GM21737 (cell line): ENCODE data around the gene HOXD10.

ENCODE experiments used
- ATAC-seq: cut with Tn5 transposase; IDR thresholded peaks from one replicate; pipeline ENCODE4 v1.9.1; 2021; ENCODE audit warnings: mild to moderate bottlenecking, moderate library complexity; ENCODE audit not compliant: unreplicated experiment

HOXD10 gene

GRCh38 chr2:176115883-176116813 lies at the start of gene HOXD10:
Gene HOXD10, plus strand, starts transcription at chr2:176116778. Its CDS starts 56 bp downstream, at chr2:176116834.
- ATAC-seq = no peak

DNA sequence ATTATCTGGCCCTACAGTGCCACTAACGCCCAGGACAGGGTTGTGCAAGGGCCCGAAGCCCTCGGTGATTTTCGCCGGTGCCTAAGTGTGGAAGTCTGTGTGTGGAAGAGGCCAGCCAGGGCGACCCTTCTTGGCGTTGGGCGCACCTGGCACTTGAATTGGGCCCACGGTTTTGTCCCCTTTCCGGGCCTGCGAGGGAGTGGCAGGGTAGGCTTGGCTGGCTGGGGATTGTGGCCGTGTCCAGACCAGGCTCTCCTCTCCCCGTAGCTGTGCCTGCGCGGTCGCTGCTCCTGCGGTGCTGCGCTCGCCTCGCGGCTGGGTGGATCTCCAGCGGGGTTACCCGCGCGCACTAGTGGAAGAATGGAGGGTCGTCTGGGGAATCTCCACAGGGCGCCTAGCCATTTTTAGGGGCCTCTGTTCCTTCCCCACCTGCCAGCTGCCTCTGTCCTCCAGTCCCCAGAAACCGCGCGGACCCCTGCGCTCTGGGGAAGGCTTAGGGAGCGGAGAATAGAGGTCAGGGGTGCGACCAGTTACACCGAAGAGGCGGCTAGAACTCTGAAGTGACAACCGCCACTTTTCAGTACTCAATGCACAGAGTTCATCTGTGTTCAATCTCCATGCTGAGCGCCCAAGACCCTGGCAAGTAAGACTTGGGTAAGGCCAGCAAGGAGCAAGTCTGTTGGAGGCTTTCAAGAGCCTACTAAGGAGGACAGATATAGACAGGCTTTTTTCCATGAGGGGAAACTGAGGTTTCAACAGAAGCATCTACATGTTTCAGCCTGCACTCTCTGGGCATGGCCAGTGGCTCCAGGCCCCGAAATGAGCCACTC lies 48.8 kb upstream of the HOXD10 start:
- ATAC-seq = no peak

DNA sequence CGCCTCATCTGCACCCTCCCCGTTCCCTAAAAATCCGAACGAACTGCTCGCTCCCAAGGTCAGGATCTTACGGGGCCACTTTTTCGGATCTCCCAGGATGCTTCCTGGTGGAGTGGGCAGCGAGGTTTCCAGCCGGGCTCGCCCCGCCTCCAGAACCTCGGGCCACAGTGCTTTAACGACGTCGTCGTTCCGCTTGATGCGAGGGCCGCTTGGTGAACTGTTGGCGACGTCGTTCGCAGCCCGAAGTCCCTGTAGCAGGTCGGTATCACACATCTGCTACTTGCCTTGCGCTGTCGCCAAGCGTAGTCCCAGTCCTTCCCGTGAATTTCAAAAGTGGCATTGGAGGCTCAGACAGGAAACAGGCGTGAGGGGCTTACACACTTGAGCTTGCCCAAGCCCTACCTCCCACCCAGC lies 48.2 kb upstream of the HOXD10 start:
- no peak for ATAC-seq

DNA sequence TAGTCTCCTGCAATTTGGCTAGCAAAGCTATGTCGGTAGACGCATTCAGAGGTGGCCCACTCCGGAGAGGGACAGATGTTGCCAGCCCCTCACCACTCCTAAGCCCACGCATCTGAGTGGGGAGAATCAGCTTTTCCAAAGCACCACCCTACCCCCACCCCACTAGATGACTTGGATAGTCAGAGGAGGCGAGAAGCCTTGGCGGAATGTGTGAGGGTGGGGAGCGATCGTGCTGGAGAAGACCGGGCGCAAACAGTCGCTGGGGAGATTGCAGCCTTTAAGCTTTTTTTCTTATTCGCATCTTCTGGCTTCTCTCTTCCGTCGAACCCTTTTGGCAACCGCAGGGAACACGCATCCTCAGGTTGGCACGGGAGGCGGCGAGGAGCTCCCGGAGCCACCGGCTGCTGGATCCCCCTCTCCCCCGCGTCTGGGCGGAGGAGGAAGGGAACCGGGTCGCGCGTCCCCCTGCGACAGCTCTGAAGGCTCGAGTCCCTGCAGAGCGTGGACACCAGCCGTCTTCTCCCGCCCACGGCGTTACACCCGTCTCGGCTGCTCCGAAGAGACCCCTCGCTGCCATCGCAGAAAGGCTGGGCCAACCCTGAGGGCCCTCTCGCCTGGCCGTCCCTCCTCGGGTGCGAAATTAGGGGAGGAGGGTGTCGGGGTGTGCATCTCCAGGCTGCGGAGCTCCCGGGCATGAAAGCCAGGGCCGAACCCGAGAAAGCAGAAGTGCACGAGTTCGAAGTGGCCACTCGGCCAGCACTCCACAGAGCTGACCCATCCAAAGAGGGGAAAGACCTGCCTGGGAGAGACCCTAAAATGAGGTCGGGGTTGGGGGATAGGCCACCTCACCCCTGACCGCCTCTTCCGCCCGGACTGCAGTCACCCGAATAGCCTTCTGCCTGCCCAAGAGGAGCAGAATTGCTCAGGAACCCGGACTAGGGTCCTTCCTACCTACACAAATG lies 45.0 kb upstream of the HOXD10 start:
- no peak for ATAC-seq

GRCh38 chr2:176072292-176072669 lies 44.3 kb upstream of the HOXD10 start:
- no peak for ATAC-seq

DNA sequence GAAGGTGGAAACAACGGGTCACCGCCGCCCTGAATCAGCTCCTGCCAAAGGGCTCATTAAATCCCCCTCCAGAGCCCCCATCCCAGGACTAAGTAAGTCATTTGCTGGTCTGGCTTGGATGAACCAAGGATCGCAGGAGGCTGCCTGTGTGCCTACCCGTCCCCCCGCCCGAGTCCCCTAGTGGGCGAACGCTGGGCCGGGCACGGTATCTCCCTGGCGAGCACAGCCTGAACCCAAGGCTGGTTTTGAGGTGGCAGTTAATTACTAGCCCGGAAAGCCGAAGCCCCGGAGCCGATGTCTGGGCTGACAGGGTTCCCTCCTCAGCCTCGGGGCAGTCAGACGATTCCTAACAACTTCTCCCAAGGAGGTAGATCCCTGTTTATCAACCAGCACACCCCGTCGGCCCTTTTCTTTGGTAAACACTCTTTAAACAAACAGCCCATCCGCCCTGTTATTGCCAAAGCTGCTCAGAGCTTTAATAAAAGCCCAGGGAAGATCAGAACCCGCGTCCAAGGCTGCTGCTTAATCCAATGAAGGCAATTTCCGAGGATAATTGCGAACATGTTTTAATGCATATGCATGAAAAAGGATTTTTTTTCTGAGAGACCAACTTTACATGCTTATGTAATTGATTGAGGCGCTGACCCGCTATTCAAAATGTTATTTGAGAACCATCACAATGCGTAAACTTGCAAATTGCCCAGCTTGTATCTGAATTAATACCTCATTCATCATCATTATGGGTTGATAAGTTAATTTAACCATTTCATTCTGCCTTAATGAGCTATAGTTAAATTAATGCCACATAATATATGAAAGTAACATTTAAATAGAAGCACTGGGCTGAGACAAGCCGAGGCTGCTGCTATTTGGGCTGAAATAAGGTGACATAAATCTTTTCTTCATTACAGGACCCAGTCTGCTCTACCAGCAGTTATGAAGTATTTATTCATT lies 43.4 kb upstream of the HOXD10 start:
- ATAC-seq = no peak

GRCh38 chr2:176074919-176075425 lies 41.6 kb upstream of the HOXD10 start:
- ATAC-seq = no peak

GRCh38 chr2:176075481-176075880 lies 41.1 kb upstream of the HOXD10 start:
- no peak for ATAC-seq

- no peak for ATAC-seq
These were observed 40.5 kb upstream of the HOXD10 start for GRCh38 chr2:176076063-176076462.

- no peak for ATAC-seq
These were observed 39.8 kb upstream of the HOXD10 start for GRCh38 chr2:176076796-176077195.

GRCh38 chr2:176078541-176079284 lies 37.9 kb upstream of the HOXD10 start:
- ATAC-seq = no peak

- ATAC-seq = no peak
These were observed 37.2 kb upstream of the HOXD10 start for GRCh38 chr2:176079285-176079830.

DNA sequence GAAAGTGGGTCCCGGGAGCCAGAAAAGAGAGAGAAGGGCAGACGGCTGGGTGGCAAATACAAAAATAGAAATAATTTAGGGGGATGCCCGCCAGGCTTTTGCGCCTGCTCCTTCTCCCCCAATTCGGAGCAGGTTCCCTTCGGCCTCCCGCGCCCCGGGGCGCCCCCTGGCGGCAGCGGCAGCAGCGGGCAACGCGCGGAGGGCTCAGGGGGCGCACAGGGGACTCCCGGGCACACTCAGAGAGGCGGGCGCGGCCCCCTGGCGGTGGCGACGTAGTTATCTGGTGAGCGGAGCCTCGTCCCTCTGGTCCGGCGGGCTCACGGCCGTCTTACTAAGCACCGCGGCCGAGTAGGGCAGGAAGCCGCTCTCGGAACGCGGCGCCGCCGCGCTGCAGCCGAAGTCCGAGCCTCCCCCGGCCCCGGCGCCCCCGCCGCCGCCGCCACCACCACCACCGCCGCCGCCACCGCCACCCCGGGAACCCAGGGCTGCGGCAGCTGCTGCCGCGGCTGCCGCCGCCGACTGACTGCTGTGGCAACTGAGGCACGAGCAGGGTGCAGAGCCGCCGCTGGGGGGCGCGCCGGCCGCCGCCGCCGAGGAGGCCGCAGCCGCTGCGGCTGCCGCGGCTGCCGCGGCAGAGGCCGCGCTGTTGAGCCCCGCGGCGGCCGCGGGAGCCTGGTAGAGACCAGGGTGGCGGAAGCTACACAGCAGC lies 36.6 kb upstream of the HOXD10 start:
- no peak for ATAC-seq

DNA sequence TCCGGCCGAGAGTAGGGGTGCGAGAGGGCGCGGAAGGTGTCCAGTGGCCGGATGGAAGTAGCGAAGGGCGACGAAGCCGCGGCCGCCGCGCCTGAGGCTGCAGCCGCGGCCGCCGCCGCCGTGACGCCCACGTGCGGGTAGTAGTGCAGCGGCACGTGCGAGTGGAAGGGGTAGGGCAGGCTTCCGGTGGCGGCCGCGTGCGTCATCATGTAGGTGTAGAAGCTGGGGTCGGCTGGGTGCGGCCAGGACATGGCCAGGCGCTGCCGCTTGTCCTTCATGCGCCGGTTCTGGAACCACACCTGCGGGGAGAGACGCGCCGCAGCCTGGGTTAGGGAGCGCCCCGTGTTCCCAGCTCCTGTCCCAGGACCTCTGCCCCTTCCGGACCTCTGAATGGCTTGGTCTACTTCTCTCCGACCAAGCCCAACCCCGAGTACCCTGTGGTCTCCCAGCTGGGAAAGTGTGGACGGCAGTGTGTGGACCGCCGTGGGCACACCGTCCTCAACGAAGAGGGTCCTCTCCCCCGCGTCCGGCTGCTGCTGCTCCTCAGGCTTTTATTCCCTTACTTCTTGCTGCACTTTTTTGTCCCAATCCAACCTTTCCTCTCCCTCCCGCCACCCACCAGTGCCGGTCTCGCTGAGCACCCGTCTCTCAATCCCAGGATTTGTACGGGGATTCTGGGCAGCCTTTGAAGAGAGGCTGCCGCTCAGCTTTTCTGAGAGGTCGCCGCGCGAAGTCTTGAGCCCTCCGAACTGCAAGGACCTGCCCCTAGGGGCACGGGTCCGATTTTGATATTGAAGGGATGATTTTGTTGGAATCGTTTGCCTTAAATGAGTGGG lies 35.8 kb upstream of the HOXD10 start:
- no peak for ATAC-seq

GRCh38 chr2:176081376-176081836 lies 35.2 kb upstream of the HOXD10 start:
- no peak for ATAC-seq

DNA sequence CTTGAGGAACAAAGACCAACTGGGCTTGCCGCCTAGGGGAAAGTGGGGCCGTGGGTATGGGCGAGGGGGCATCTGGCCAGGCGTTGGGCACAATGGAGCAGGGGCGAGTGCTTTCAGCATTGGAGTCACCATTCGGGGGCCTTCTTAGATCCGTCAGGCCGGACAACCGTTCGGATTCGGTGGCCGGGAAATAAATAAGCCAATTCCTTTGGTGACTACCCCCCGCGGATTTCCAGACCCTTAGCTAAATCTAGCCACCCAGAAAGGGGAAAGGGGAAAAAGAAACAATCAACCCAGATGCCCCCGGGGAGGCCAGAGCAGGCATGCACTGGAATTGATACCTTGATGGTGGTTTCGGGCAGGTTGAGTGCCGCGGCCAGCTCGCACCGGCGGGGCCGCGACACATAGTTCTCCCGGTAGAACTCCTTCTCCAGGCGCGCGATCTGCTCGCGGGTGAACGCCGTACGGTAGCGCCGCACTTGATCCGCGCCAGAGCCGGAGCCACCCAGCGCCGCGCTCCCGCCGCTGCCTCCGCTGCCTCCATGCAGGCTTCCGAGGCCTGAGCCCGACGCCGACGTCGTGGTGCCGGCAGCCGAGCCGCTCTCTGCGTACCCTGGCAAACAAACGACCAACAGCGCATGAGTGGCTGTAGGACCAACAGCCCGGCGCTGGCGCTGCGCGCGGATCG lies 34.6 kb upstream of the HOXD10 start:
- ATAC-seq = no peak
